ENCODE measurements around the gene TTLL11. TPM values are rescaled to one million over a fixed set of nuclear protein-coding genes. Genes with fewer than 3 reads are reported as not detected.
"Not testable (repeated sequence)": the region's sequence is repeated elsewhere in the genome, so short reads cannot be mapped to it uniquely, and the experiment has no call there.

The TTLL11 gene
- total RNA-seq, 2 donors from 2014 or later = 11.8 to 20.4 TPM

GRCh38 chr9:122126331-122127261 lies 33.5 kb upstream of the TTLL11 start:
- intact Hi-C loops (cut with DNase I) = loop anchor here (10.0 kb wide), 3 partner anchors 328 to 688 kb away; no protein-coding TSS in a partner anchor
- DNase-seq (ENCODE audit: low spot score) = no peak

- DNase-seq (ENCODE audit: low spot score) = no peak
- intact Hi-C loops (cut with DNase I) = loop anchor here (1.0 to 10.0 kb wide), 5 partner anchors 221 to 689 kb away; no protein-coding TSS in a partner anchor
These were observed 32.6 kb upstream of the TTLL11 start for GRCh38 chr9:122125509-122126330.

GRCh38 chr9:122125158-122125508 lies 32.0 kb upstream of the TTLL11 start:
- peak; percentile 94 for DNase-seq (ENCODE audit: low spot score)
- intact Hi-C loops (cut with DNase I) = loop anchor here (1.0 to 10.0 kb wide), 5 partner anchors 221 to 690 kb away; no protein-coding TSS in a partner anchor

- no peak for DNase-seq (ENCODE audit: low spot score)
- intact Hi-C loops (cut with DNase I) = loop anchor here (2.0 to 10.0 kb wide), 4 partner anchors 226 to 690 kb away; no protein-coding TSS in a partner anchor
These were observed 31.4 kb upstream of the TTLL11 start for GRCh38 chr9:122124528-122124927.

- intact Hi-C loops (cut with DNase I) = loop anchor here (2.0 to 10.0 kb wide), 4 partner anchors 227 to 691 kb away; no protein-coding TSS in a partner anchor
These were observed 30.9 kb upstream of the TTLL11 start for GRCh38 chr9:122124048-122124447.

GRCh38 chr9:122122903-122123632 lies 30.0 kb upstream of the TTLL11 start:
- intact Hi-C loops (cut with DNase I) = loop anchor here (1.0 to 10.0 kb wide), 5 partner anchors 24 to 692 kb away; no protein-coding TSS in a partner anchor

More at GRCh38 chr9:122124048-122124447, 30.9 kb upstream of the TTLL11 start:
- DNase-seq (ENCODE audit: low spot score) = no peak

GRCh38 chr9:122122468-122122867 lies 29.4 kb upstream of the TTLL11 start:
- DNase-seq (ENCODE audit: low spot score) = no peak
- intact Hi-C loops (cut with DNase I) = loop anchor here (2.0 to 10.0 kb wide), 4 partner anchors 24 to 692 kb away; no protein-coding TSS in a partner anchor

More at GRCh38 chr9:122122903-122123632, 30.0 kb upstream of the TTLL11 start:
- DNase-seq (ENCODE audit: low spot score) = peak; percentile 93

GRCh38 chr9:122121931-122122330 lies 28.8 kb upstream of the TTLL11 start:
- no peak for DNase-seq (ENCODE audit: low spot score)
- intact Hi-C loops (cut with DNase I) = loop anchor here (2.0 to 10.0 kb wide), 4 partner anchors 23 to 693 kb away; no protein-coding TSS in a partner anchor

- DNase-seq (ENCODE audit: low spot score) = no peak
- intact Hi-C loops (cut with DNase I) = loop anchor here (10.0 kb wide), 3 partner anchors 333 to 693 kb away; no protein-coding TSS in a partner anchor
These were observed 28.3 kb upstream of the TTLL11 start for GRCh38 chr9:122121391-122121790.

GRCh38 chr9:122120316-122121071 lies 27.4 kb upstream of the TTLL11 start:
- DNase-seq (ENCODE audit: low spot score) = no peak
- intact Hi-C loops (cut with DNase I) = loop anchor here (10.0 kb wide), 3 partner anchors 334 to 694 kb away; no protein-coding TSS in a partner anchor

- no peak for DNase-seq (ENCODE audit: low spot score)
- intact Hi-C loops (cut with DNase I) = loop anchor here (10.0 kb wide), 3 partner anchors 335 to 695 kb away; no protein-coding TSS in a partner anchor
These were observed 26.6 kb upstream of the TTLL11 start for GRCh38 chr9:122119721-122120120.

- no peak for DNase-seq (ENCODE audit: low spot score)
- intact Hi-C loops (cut with DNase I) = no loop called here
These were observed 26.0 kb upstream of the TTLL11 start for GRCh38 chr9:122119166-122119521.

- no peak for DNase-seq (ENCODE audit: low spot score)
- intact Hi-C loops (cut with DNase I) = no loop called here
These were observed 25.4 kb upstream of the TTLL11 start for GRCh38 chr9:122118343-122119165.

- intact Hi-C loops (cut with DNase I); DNase-seq (ENCODE audit: low spot score): not testable (repeated sequence)
These were observed 24.1 kb upstream of the TTLL11 start for GRCh38 chr9:122117241-122117640.

- intact Hi-C loops (cut with DNase I) = no loop called here
- DNase-seq (ENCODE audit: low spot score) = no peak
These were observed 23.5 kb upstream of the TTLL11 start for GRCh38 chr9:122116448-122117173.

GRCh38 chr9:122116040-122116439 lies 22.9 kb upstream of the TTLL11 start:
- intact Hi-C loops (cut with DNase I) = no loop called here
- no peak for DNase-seq (ENCODE audit: low spot score)

All from posterior vena cava (tissue), 2 donors.